ENCODE data around the gene MRPL57. TPM values are rescaled to one million over a fixed set of nuclear protein-coding genes. Genes with fewer than 3 reads are reported as not detected.
"Not testable (repeated sequence)": the region's sequence is repeated elsewhere in the genome, so short reads cannot be mapped to it uniquely, and the experiment has no call there.

Gene MRPL57
- total RNA-seq, 2 donors from 2014 or later, result 15.4 to 17.0 TPM

GRCh38 chr13:21152251-21152899 lies 24.1 kb upstream of the MRPL57 start:
- DNase-seq (no peak), ATAC-seq (replicated peaks in 1 of 2) (no peak)
- no peaks in the 10 kb centered on the region for H3K4me1 Mint-ChIP-seq (ENCODE audit: low read depth)
- H3K9me3 Mint-ChIP-seq, result no peaks in the 10 kb centered on the region
- H3K4me3 Mint-ChIP-seq, result no peak overlapping the region
- no peaks in the 10 kb centered on the region for H3K27me3 Mint-ChIP-seq (ENCODE audit: low read depth)
- H3K27ac Mint-ChIP-seq, result no peak overlapping the region
- H3K36me3 Mint-ChIP-seq (ENCODE audit: insufficient read depth in 2 of 2), result peaks cover 4 to 14% of the 10 kb centered on the region in 2 donors

DNA sequence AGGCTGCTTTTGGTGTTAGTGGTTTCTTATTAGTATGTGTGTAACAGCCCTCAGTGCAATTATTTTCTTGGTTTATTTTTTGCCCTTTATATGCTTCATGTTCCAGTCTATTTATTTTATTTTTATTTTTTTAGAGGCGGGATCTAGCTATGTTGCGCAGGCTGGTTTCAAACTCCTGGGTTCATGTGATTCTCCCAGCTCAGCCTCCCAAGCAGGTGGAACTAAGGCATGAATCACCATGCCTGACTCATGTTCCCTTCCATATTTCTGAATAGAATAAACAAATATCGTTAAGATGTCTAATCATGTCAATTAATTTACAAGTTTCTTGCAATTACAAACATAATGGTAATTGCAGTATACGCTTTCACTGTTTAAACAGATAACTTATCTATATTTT lies 11.8 kb upstream of the MRPL57 start:
- no peak for DNase-seq
- Mint-ChIP-seq H3K4me1 (ENCODE audit: low read depth) (no peaks in the 10 kb centered on the region), H3K9me3 (no peaks in the 10 kb centered on the region), H3K4me3 (no peak overlapping the region), H3K27me3 (ENCODE audit: low read depth) (no peaks in the 10 kb centered on the region), H3K36me3 (ENCODE audit: insufficient read depth in 2 of 2) (peaks cover 4 to 24% of the 10 kb centered on the region in 2 donors), H3K27ac (no peak overlapping the region)
- ATAC-seq (replicated peaks in 1 of 2), result no peak

- not testable (repeated sequence) for H3K9me3 Mint-ChIP-seq; H3K4me3 Mint-ChIP-seq; DNase-seq; ATAC-seq (replicated peaks in 1 of 2); H3K27me3 Mint-ChIP-seq (ENCODE audit: low read depth); H3K27ac Mint-ChIP-seq; H3K4me1 Mint-ChIP-seq (ENCODE audit: low read depth)
- peaks cover 2 to 20% of the 10 kb centered on the region in 2 donors for H3K36me3 Mint-ChIP-seq (ENCODE audit: insufficient read depth in 2 of 2)
These were observed 10.9 kb upstream of the MRPL57 start for GRCh38 chr13:21165606-21166005.

GRCh38 chr13:21171420-21171819 lies 5.0 kb upstream of the MRPL57 start:
- ATAC-seq (replicated peaks in 1 of 2), result no peak

DNA sequence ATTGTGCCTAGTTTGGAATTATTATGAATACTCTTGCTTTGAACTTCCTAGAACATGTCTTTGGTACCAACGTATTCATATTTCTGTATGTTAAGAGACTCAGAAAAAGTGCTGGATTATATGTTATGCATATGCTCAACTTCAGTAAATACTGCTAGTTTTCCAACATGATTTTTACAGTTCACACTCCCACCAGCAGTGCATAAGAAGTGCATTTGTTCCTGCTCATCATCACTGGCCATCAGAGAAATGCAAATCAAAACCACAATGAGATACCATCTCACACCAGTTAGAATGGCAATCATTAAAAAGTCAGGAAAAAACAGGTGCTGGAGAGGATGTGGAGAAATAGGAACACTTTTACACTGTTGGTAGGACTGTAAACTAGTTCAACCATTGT lies 2.7 kb upstream of the MRPL57 start:
- not testable (repeated sequence) for H3K27ac Mint-ChIP-seq; DNase-seq; H3K27me3 Mint-ChIP-seq (ENCODE audit: low read depth); ATAC-seq (replicated peaks in 1 of 2); H3K9me3 Mint-ChIP-seq; H3K4me3 Mint-ChIP-seq
- H3K36me3 Mint-ChIP-seq (ENCODE audit: insufficient read depth in 2 of 2), result peaks cover 2 to 26% of the 10 kb centered on the region in 2 donors
- peaks cover 37% of the 10 kb centered on the region for H3K4me1 Mint-ChIP-seq (ENCODE audit: low read depth)

More at GRCh38 chr13:21171420-21171819, 5.0 kb upstream of the MRPL57 start:
- Mint-ChIP-seq H3K4me3 (no peak overlapping the region), H3K4me1 (ENCODE audit: low read depth) (peaks cover 18% of the 10 kb centered on the region), H3K36me3 (ENCODE audit: insufficient read depth in 2 of 2) (peaks cover 5 to 31% of the 10 kb centered on the region in 2 donors), H3K27me3 (ENCODE audit: low read depth) (no peaks in the 10 kb centered on the region), H3K27ac (no peak overlapping the region), H3K9me3 (no peaks in the 10 kb centered on the region)
- DNase-seq, result no peak

- no peak for DNase-seq
- peaks cover 41% of the 10 kb centered on the region for H3K4me1 Mint-ChIP-seq (ENCODE audit: low read depth)
- H3K27ac Mint-ChIP-seq, result peak overlapping the region; percentile 98
- peak overlapping the region; percentile 99 for H3K4me3 Mint-ChIP-seq
- no peak for ATAC-seq (replicated peaks in 1 of 2)
- H3K36me3 Mint-ChIP-seq (ENCODE audit: insufficient read depth in 2 of 2), result peaks cover 2 to 20% of the 10 kb centered on the region in 2 donors
- no peaks in the 10 kb centered on the region for H3K9me3 Mint-ChIP-seq
- H3K27me3 Mint-ChIP-seq (ENCODE audit: low read depth), result no peaks in the 10 kb centered on the region
These were observed 723 bp upstream of the MRPL57 start for GRCh38 chr13:21175656-21176214.

DNA sequence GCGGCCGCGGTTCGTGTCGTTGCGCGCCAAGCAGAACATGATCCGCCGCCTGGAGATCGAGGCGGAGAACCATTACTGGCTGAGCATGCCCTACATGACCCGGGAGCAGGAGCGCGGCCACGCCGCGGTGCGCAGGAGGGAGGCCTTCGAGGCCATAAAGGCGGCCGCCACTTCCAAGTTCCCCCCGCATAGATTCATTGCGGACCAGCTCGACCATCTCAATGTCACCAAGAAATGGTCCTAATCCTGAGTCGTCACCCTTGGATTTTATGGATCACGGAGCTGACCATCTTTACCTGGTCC lies 475 bp downstream of the MRPL57 start:
- peak in 1 of 2 donors; percentile 55 for DNase-seq
- H3K9me3 Mint-ChIP-seq, result no peaks in the 10 kb centered on the region
- no peaks in the 10 kb centered on the region for H3K27me3 Mint-ChIP-seq (ENCODE audit: low read depth)
- H3K4me1 Mint-ChIP-seq (ENCODE audit: low read depth), result peaks cover 44% of the 10 kb centered on the region
- peak; percentile 33 to 41 for ATAC-seq (replicated peaks in 1 of 2)
- H3K4me3 Mint-ChIP-seq, result peak overlapping the region; percentile 99
- peak overlapping the region; percentile 98 for H3K27ac Mint-ChIP-seq
- H3K36me3 Mint-ChIP-seq (ENCODE audit: insufficient read depth in 2 of 2), result peaks cover 2 to 13% of the 10 kb centered on the region in 2 donors

DNA sequence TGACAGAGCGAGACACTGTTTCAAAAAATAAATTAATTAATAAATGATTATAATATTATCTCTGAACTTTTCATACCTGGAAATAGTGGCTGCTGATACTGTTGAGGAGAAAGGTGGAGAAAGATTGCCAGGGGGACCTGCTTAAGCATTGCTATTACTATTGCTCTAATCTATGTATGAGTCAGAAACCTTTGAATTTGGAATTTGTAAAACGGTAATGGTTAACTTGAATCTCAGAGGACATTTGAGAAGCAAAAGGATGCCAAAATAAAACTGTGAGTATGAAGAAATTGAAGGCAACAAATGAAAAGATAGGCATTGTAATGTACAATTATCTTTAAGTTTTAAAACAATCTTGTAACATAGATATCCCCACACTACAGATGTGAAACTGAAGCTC lies 5.2 kb downstream of the MRPL57 start:
- DNase-seq (no peak), ATAC-seq (replicated peaks in 1 of 2) (no peak)
- H3K4me1 Mint-ChIP-seq (ENCODE audit: low read depth), result peaks cover 25% of the 10 kb centered on the region
- H3K36me3 Mint-ChIP-seq (ENCODE audit: insufficient read depth in 2 of 2), result peaks cover 0 to 6% of the 10 kb centered on the region in 2 donors
- no peak overlapping the region for H3K4me3 Mint-ChIP-seq
- H3K9me3 Mint-ChIP-seq, result no peaks in the 10 kb centered on the region
- no peak overlapping the region for H3K27ac Mint-ChIP-seq
- H3K27me3 Mint-ChIP-seq (ENCODE audit: low read depth), result no peaks in the 10 kb centered on the region

- not testable (repeated sequence) for ATAC-seq (replicated peaks in 1 of 2)
These were observed 10.0 kb downstream of the MRPL57 start for GRCh38 chr13:21186410-21186809.

GRCh38 chr13:21194756-21195155 lies 18.3 kb downstream of the MRPL57 start:
- not testable (repeated sequence) for H3K36me3 Mint-ChIP-seq (ENCODE audit: insufficient read depth in 2 of 2); H3K4me3 Mint-ChIP-seq; DNase-seq; H3K4me1 Mint-ChIP-seq (ENCODE audit: low read depth); H3K9me3 Mint-ChIP-seq; ATAC-seq (replicated peaks in 1 of 2); H3K27ac Mint-ChIP-seq
- peaks cover 14% of the 10 kb centered on the region for H3K27me3 Mint-ChIP-seq (ENCODE audit: low read depth)

More at GRCh38 chr13:21186410-21186809, 10.0 kb downstream of the MRPL57 start:
- not testable (repeated sequence) for H3K4me1 Mint-ChIP-seq (ENCODE audit: low read depth); H3K36me3 Mint-ChIP-seq (ENCODE audit: insufficient read depth in 2 of 2); H3K4me3 Mint-ChIP-seq; H3K27me3 Mint-ChIP-seq (ENCODE audit: low read depth); H3K27ac Mint-ChIP-seq; H3K9me3 Mint-ChIP-seq; DNase-seq

GRCh38 chr13:21197606-21198225 lies 21.3 kb downstream of the MRPL57 start:
- H3K27ac Mint-ChIP-seq; DNase-seq; ATAC-seq (replicated peaks in 1 of 2); H3K4me1 Mint-ChIP-seq (ENCODE audit: low read depth); H3K9me3 Mint-ChIP-seq; H3K36me3 Mint-ChIP-seq (ENCODE audit: insufficient read depth in 2 of 2); H3K4me3 Mint-ChIP-seq: not testable (repeated sequence)
- peaks cover 14% of the 10 kb centered on the region for H3K27me3 Mint-ChIP-seq (ENCODE audit: low read depth)

- H3K27ac Mint-ChIP-seq; ATAC-seq (replicated peaks in 1 of 2); H3K4me1 Mint-ChIP-seq (ENCODE audit: low read depth); H3K9me3 Mint-ChIP-seq; H3K36me3 Mint-ChIP-seq (ENCODE audit: insufficient read depth in 2 of 2); H3K4me3 Mint-ChIP-seq; DNase-seq: not testable (repeated sequence)
- peaks cover 14% of the 10 kb centered on the region for H3K27me3 Mint-ChIP-seq (ENCODE audit: low read depth)
These were observed 21.9 kb downstream of the MRPL57 start for GRCh38 chr13:21198391-21198790.

- ATAC-seq (replicated peaks in 1 of 2); DNase-seq; H3K4me3 Mint-ChIP-seq; H3K4me1 Mint-ChIP-seq (ENCODE audit: low read depth); H3K27ac Mint-ChIP-seq; H3K9me3 Mint-ChIP-seq; H3K36me3 Mint-ChIP-seq (ENCODE audit: insufficient read depth in 2 of 2): not testable (repeated sequence)
- H3K27me3 Mint-ChIP-seq (ENCODE audit: low read depth), result peaks cover 14% of the 10 kb centered on the region
These were observed 25.2 kb downstream of the MRPL57 start for GRCh38 chr13:21201456-21202190.

Data from activated T-cell treated with anti-CD3 and anti-CD28 coated beads, Interleukin-2, amount 50 U/mL, for 72 hours (primary cell).